HFFc6 (cell line): ENCODE results near the gene SIAH2. TPM values are rescaled to one million over a fixed set of nuclear protein-coding genes. Genes with fewer than 3 reads are reported as not detected.

Experiments used
- DNase-seq: peaks from one replicate; pipeline ENCODE4 v3.0.0-alpha.2; 2018
- H3K27ac Mint-ChIP-seq: 2 replicates; pipeline ENCODE4 v1.8.0; 2020; ENCODE audit warnings: mild to moderate bottlenecking, mixed read lengths
- H3K27me3 Mint-ChIP-seq: 2 replicates; pipeline ENCODE4 v1.8.0; 2021; ENCODE audit warnings: mild to moderate bottlenecking, moderate library complexity, mixed read lengths; ENCODE audit not compliant: insufficient read depth
- H3K36me3 Mint-ChIP-seq: 2 replicates; pipeline ENCODE4 v1.8.0; 2021; ENCODE audit warnings: low read depth, mixed read lengths
- H3K4me1 Mint-ChIP-seq: 2 replicates; pipeline ENCODE4 v1.8.0; 2020; ENCODE audit warnings: low read depth, mixed read lengths
- H3K4me3 Mint-ChIP-seq: 2 replicates; pipeline ENCODE4 v1.8.0; 2020; ENCODE audit warnings: mild to moderate bottlenecking, moderate library complexity, mixed read lengths
- H3K9me3 Mint-ChIP-seq: 2 replicates; pipeline ENCODE4 v1.8.0; 2020; ENCODE audit warnings: mild to moderate bottlenecking, mixed read lengths
- CTCF ChIP-seq: fragments of 200-600 bp; sonication (generic); IDR thresholded peaks from 2 replicates; pipeline ENCODE4 v1.5.0; 2021; ENCODE audit warnings: antibody characterized with exemption, mild to moderate bottlenecking
- total RNA-seq, 6 experiments: library from RNA; stranded (reverse); fragmentation: NEBNext Ultra II Directional; extraction: Animal tissue kit (Norgen Biotek cat#: 25700); gene quantifications; 2 replicates in 1 of 6; 3 replicates in 5 of 6; pipeline ENCODE4 v1.2.3, GENCODE V29; 2021

The SIAH2 gene
- total RNA-seq, 6 experiments from 2014 or later: 14.6 to 18.2 (median 15.9) TPM

- H3K27me3 Mint-ChIP-seq: no peaks in the 10 kb centered on the region; the same call in 1 of the 2 replicates
- TF ChIP-seq CTCF: no peak
- peaks cover 20% of the 10 kb centered on the region for H3K36me3 Mint-ChIP-seq
- H3K27ac Mint-ChIP-seq: 0 out of 2 replicates have a peak overlapping the region, but pooled peaks have one; percentile 8
- DNase-seq: no peak
- peaks cover 64% of the 10 kb centered on the region for H3K4me1 Mint-ChIP-seq
- no peaks in the 10 kb centered on the region for H3K9me3 Mint-ChIP-seq
- no peak overlapping the region for H3K4me3 Mint-ChIP-seq
These were observed 14.3 kb downstream of the SIAH2 start for GRCh38 chr3:150748684-150749047.

DNA sequence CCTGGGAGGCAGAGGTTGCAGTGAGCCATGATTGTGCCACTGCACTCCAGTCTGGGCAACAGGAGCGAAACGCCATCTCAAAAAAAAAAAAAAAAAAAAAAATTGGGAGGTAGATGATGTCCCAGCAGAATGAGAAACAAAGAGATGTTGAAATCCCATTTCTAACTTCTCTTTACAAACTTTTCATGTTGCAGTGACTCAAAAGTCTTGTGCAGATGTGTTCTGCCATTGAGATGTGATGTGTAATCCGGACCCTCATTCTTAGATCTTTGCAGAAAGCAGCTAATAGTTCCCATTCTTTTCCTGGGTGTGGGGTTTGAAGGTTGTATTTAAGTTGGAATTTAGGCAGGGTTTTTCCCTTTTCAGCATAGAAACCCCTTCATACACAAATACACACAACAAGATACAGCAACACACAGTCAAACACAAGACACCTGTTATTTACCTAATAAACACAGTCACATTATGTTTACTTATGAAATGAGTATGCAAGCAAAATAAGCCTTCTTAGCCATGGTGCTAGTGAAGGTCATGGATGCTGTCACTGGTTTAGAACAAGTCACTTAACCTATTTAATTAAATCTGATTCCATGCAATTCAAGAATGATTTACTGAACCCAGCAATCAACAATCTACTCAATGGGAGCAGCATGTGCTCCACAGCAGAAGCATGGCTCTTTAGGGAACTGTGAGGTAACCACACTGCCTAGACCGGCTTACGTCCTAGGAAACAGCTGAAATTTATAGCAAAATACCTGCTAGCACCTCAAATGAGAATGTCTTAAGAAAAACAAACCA is 14.9 kb downstream of the SIAH2 start:
- H3K9me3 Mint-ChIP-seq: no peaks in the 10 kb centered on the region
- H3K4me1 Mint-ChIP-seq: peaks cover 69% of the 10 kb centered on the region
- no peaks in the 10 kb centered on the region; the same call in 1 of the 2 replicates for H3K27me3 Mint-ChIP-seq
- DNase-seq: peak; percentile 27
- H3K4me3 Mint-ChIP-seq: no peak overlapping the region
- peak overlapping the region; percentile 3; the same call in 1 of the 2 replicates for H3K27ac Mint-ChIP-seq
- TF ChIP-seq CTCF: no peak
- peaks cover 18% of the 10 kb centered on the region for H3K36me3 Mint-ChIP-seq

DNA sequence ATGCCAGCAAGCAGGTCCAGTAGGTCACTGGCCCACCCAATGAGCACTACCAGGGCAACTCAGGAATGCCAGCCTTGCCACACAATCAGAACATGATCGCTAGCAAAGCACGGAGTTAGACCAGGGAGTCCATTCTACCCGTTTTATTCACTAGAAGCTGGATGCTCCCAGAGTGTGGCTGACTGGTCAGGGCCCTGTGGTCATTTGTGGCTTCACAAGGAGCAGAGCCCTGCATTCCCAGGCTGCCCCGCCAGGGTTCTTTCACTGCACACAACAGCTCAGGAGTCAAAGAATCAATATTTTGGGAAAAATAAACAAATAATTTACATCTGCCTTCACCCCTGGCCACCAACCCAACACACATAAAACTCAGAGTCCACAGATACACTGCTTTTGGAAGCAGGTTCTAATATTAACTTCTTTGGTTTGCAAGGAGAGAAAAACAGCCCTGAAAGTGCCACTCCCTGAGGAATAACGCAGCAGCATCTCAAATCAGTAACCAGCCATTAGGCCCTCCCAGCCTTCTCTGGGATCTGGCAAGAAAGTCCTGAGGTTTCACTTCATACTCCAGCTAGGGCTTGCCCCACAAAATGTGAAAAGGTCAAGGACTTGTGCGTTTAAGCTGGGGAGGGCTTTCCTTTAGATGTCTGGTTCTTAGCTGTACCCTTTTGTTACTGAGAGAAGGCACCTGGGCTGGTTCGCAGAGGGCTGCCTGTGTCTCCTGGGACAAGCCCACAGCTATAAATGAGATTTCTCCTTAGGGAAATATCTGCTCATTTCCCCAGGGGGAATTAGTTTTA is 16.0 kb downstream of the SIAH2 start:
- Mint-ChIP-seq H3K4me1 (peaks cover 71% of the 10 kb centered on the region), H3K4me3 (no peak overlapping the region), H3K9me3 (no peaks in the 10 kb centered on the region), H3K36me3 (peaks cover 18% of the 10 kb centered on the region; the same call in 1 of the 2 replicates), H3K27me3 (no peaks in the 10 kb centered on the region; the same call in 1 of the 2 replicates), H3K27ac (peak overlapping the region; percentile 36; the same call in 1 of the 2 replicates)
- DNase-seq: no peak
- no peak for TF ChIP-seq CTCF

DNA sequence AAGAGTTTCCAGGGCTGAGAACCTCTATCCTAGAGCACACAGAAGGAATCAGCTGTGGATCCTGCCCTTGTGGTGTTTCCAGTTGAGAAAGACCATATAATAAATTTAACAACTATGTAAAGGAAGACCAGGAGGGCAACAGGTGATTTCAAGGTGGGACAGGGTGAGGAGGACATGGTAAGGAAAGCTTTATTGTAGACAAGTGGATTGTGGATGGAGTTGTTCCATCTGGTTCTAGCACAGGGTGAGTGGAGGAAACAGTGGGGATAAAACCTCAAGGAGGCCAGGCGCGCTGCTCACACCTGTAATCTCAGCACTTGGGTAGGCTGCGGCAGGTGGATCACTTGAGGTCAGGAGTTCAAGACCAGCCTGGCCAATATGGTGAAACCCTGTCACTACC is 17.1 kb downstream of the SIAH2 start:
- no peak overlapping the region for H3K27ac Mint-ChIP-seq
- peaks cover 22% of the 10 kb centered on the region; the same call in 1 of the 2 replicates for H3K36me3 Mint-ChIP-seq
- H3K4me3 Mint-ChIP-seq: no peak overlapping the region
- DNase-seq: no peak
- peaks cover 61% of the 10 kb centered on the region for H3K4me1 Mint-ChIP-seq
- H3K27me3 Mint-ChIP-seq: peaks cover 2% of the 10 kb centered on the region
- TF ChIP-seq CTCF: no peak
- H3K9me3 Mint-ChIP-seq: no peaks in the 10 kb centered on the region

DNA sequence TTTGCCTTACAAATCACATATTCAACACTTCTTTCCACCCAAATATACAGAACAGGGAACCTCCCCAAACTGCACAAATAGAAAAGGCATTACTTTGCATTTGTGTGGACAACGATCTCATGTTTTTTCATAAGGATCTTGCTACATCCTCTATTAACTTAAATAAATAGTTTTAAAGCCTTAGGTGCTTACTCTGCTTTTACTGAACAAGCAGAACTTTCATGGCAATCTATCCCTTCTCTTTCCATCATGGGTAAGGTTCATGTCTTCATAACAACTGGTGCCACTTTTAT is 18.1 kb downstream of the SIAH2 start:
- H3K4me3 Mint-ChIP-seq: peak overlapping the region; percentile 2; the same call in 1 of the 2 replicates
- no peak for DNase-seq
- peaks cover 51% of the 10 kb centered on the region for H3K4me1 Mint-ChIP-seq
- H3K36me3 Mint-ChIP-seq: peaks cover 16% of the 10 kb centered on the region; the same call in 1 of the 2 replicates
- TF ChIP-seq CTCF: no peak
- no peaks in the 10 kb centered on the region for H3K9me3 Mint-ChIP-seq
- H3K27me3 Mint-ChIP-seq: peaks cover 2% of the 10 kb centered on the region
- peak overlapping the region; percentile 47; the same call in 1 of the 2 replicates for H3K27ac Mint-ChIP-seq
